Mammary epithelial cell (primary cell): ENCODE measurements around the gene DTL.

Source experiments
- CTCF ChIP-seq, 2 donors: IDR thresholded peaks in 1 of 2; conservative IDR thresholded peaks in 1 of 2; 2 replicates each; pipeline ENCODE4 v1.5.1; 2011 to 2012; ENCODE audit warnings: inconsistent platforms in 2 of 2, low read length in 2 of 2, mild to moderate bottlenecking in 2 of 2, control low read depth in 1 of 2, low read depth in 1 of 2; ENCODE audit not compliant: insufficient read depth in 1 of 2; ENCODE audit errors: extremely low read depth in 1 of 2
- EZH2 ChIP-seq: IDR thresholded peaks from 2 replicates; pipeline ENCODE4 v1.6.1; 2012; ENCODE audit warnings: low read length, inconsistent platforms, borderline replicate concordance

- TF ChIP-seq CTCF (conservative IDR thresholded peaks at IDR 0.05 in 1 of 2, IDR thresholded peaks at IDR 0.05 in 1 of 2; ENCODE audit: extremely low read depth in 1 of 2, insufficient read depth in 1 of 2, low read depth in 1 of 2, low read length in 2 of 2): no peak
- no peak for TF ChIP-seq EZH2
These were observed 78.2 kb downstream of the DTL start for GRCh38 chr1:212113706-212114105.
